Activated CD4-positive, alpha-beta T cell treated with anti-CD3 and anti-CD28 coated beads for 4 hours (primary cell): Measurements from ENCODE around the gene MRPL11.
A peak's percentile ranks its signal among the peaks of the same experiment; 100 is the strongest.

Source experiments
- DNase-seq, 2 donors: peaks; one replicate each; pipeline ENCODE4 v3.0.0-alpha.2; 2020

The MRPL11 gene

DNA sequence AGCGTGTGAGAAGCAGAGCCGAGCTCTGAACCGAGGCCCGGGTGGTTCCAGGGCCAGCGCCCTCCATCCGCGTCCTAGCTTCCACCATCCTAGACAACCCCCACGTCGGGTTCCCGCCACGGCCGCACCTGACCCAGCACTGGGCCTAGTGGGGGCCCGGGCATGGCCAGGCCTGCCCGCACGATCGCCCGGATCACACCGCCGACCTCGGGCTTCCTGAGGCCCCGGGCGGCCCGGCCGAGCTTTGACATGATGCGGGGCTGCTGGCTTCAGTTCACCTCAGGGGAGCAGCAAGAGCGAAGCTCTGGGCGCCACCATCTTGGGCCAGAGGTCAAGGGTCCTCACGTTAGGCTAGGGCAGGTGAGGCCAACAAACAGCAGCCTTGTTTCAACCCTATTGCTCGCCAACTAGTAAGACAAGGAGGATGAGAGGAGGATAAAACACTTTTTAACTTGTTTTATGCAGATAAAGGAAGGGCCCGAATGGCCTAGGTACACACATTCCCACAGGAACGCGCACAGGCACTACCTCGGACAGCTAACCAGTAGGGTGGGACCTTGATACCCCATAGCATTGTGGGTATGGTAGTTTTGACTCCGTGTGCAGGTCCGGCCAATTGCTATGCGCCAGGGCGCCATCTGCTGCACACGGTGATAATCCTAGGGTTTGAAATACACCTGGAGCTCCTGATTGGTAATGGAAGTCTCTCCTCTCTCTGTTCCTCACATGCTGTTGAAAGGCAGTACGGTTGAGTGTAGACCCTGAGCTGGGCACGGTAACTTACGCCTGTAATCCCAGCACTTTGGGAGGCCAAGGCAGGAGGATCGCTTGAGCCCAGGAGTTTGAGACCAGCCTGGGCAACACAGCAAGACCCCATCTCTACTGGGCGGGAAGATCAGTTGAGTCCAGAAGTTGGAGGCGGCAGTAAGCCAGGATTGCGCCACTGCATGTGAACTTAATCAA, at the start of gene MRPL11:
MRPL11 (minus strand) TSS at position 345 of the 963 bp plus-strand sequence; CDS start at position 251, 94 bp downstream.
- peak; percentile 83 to 92 for DNase-seq

DNA sequence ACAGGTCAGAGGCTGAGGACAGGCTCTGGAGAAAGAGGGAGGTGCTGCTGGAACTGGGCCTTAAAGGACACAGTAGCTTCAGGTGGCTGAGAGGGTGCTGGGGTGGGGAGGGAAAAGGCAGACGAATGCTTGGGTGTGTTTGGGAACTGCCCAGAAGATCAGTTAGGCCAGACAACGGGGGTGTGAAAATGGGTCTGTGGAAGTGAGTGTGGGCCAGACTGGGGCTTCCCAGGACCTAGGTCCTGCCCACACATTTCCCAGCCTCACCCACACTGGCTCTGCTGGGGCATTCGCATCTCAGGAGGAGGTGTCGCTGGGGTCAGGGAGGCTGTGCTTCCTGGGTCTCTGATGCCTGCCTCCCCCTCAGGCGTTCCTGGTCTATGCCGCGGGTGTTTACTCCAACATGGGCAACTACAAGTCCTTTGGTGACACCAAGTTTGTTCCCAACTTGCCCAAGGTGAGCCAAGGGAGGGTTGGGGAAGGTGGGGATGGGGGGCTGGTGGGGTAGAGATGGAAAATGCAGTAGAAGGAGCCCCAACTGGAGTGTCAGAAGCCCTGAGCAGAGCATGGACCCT, 46.2 kb upstream of the MRPL11 start:
- no peak for DNase-seq

DNA sequence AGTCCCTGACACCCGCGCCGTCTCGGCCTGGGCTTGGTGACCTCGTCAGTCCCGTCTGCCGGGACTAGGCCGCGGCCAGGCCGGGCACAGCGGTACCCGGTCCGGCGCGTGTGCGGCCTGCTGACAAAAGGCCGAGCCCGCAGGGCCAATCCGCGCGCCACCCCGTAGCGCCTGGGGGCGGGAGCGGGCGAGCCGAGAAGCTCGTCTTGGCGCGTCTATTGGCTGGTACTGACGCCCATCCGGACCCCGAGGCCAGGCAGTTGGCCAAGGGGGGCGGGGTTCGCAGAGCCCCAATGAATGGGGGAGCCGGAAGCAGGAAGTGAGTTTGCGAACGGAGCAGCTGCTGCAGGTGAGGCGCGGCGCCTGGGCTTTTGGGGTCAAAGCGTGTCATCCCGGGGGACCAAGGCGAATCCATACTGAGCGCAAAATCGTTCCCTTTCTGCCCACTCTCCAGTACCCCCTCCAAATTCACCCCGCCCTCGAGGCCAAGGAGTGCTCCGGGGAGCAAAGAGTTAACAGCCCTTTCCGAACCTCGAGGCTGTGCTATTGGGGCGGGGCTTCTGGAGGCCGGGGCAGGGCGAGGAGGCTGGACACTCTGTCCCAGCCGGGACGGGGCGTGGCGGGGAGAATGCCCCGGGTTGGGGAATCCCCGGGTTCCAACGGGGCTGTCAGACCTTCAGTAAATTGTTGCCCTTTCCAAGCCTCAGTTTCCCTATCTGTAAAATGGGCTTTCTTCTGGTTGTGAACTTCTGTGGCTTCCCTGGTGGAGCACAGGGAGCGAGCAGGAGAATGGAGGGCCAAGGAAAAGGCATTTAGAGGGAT, 41.7 kb upstream of the MRPL11 start, which contains the start of gene DPP3:
DPP3 (plus strand) TSS at position 318 of the 822 bp plus-strand sequence. CDS start 1,767 bp downstream, outside the sequence.
- DNase-seq = peak; percentile 92

DNA sequence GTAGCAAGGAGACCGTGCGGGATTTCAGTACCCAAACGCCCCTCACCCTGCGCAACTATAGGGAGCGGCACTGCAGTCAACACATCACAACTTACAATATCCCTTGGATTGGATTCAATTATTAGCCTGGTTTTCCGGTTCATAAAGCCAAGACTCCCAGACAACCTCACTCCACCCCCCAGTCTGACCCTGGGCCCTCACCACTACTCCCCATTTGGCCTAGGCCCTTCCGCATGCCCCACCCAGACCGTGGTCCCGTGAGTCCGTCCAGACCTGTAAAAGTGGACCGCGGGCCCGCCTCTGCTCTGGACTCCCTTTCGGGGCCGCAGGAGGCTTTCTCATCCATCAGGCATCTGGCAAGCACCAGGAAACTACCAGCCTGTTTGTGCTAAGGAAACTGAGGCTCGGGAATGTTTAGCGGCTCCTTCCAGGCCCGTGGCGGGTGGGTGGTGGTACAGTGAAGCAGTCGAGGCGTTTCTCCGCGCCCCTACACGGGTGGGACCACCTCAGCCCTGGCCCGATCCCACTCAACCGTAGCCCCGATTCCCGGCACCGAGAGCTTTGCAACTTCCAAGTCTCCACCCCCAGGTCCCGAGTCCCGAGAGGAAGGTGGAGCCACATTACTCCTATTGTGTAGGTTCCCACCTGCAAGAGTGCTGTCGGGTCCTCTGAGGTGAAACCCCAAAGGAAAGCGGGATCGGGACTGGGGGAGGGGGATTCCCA, 40.9 kb upstream of the MRPL11 start:
- DNase-seq = no peak

DNA sequence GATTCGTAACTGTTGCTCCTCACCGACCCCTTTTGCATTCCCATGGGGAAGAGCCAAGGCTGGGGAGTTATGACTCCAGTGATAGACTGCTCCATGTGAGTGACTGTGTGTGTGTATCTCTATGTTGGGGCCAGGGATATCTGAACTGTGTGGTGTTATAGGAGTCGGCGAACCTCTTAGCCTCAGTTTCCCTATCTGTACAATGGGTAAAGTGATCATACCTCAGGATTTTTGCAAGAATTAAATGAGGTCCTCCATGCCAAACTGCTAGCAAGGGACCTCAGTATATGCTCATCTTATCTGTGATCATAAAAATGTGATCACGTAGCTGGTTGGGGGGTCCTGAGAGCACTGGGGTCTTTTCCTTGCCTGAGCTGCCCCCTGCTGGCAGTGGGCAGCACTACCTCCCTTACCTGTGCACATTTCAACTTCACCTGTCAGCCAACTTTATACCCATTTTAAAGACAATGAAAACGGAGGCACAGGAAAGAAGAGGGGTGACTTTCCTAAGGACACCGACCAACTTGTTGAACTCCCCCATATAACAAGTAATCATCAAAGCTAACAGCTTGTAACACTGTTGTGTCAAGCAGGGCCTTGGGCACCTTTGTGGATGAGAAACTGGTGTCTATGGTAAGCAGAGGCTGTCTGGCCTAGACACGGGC, 40.2 kb upstream of the MRPL11 start:
- peak; percentile 17 to 29 for DNase-seq

DNA sequence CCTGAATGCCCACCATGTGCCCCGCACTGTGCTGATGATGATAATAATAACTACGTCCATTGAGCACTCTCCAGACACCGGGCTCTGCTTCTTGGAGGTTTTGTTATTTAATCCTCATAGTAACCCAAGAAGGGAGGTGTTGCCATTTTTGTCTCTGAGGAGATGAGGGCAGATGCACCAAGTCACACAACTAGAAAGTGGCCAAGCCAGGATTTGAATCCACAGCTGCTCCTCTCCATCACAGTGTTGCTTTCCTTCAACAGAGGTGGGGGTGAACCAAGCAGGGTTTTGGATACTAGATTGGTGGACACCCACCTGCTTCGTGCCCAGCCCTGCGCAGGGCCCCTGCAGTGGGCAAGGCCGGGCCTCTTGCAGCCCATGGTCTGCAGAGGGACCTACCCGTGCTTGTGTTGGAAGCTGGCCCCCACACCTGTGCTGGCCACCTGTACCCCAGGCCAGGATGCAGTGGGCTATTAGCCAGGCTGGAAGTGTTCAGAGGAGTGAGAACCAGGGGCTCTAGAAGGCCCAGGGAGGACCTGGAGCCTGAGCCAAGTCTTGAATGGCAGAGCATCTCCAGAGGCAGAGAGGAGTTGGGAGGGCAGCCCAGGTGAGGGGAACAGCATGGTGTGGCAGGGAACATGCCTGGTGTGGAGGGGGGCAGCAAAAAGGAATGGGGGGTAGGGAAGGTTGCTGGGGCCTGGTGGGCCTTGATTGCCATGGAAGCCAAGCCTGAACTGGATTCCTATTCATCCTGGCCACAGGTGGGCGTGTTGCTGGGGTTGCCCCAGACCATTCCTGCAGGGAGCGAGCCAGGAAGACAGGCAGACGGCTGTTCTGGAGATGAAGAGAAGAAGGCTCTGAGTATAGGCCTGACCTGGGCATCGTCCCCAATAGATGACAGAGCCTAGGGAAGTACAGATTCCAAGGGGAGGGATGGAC, 38.9 kb upstream of the MRPL11 start:
- no peak for DNase-seq

DNA sequence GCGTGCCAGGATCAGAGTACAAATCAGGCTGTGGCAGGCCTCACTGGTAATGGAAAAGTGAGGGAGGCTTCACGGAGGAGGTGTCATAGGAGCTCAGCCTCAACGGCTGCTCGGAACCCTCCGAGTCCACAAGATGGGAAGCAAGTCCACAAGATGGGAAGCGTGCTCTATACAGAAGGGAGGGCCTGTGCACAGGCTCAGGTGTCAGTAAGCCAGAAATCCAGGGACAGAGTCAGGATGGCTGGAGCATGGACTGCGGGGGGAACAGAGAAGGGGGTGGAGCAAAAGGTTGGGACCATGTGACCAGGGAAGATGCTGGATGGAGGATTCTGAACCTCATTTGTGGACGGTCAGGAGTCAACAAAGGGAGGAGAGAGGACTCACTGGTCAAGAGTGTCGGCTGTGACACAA, 38.2 kb upstream of the MRPL11 start:
- no peak for DNase-seq

DNA sequence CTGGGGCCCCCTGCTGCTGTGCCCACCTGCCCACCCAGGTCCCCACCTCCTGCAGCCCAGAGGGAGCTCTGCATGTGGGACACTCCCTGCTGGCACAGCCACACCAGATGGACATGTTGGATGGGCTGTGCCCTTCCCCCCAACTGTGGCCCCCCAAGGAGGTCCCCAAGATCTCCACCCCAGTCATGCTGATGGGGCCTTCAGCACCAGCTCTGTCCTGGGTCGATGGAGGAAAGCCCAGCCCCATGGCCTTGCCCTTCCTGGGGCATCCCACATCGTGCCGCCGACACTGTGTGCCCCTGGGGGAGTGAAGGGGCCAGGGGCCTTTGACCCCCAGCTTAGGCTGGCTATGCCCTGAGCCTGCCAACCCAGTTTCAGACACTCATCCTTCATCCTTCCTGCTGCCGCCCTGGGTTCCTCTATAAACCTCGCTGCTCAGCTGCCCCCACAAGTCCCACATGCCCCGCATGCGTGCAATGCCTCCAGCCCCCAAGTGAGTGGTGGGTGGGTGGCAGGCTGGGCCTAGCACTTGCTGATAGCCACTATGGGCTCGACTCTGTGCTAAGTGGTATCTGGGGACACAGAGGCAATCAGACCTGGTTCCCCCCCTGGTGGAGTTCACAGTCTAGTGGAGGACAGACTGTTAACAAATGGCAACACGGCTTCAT, 37.7 kb upstream of the MRPL11 start:
- no peak for DNase-seq

DNA sequence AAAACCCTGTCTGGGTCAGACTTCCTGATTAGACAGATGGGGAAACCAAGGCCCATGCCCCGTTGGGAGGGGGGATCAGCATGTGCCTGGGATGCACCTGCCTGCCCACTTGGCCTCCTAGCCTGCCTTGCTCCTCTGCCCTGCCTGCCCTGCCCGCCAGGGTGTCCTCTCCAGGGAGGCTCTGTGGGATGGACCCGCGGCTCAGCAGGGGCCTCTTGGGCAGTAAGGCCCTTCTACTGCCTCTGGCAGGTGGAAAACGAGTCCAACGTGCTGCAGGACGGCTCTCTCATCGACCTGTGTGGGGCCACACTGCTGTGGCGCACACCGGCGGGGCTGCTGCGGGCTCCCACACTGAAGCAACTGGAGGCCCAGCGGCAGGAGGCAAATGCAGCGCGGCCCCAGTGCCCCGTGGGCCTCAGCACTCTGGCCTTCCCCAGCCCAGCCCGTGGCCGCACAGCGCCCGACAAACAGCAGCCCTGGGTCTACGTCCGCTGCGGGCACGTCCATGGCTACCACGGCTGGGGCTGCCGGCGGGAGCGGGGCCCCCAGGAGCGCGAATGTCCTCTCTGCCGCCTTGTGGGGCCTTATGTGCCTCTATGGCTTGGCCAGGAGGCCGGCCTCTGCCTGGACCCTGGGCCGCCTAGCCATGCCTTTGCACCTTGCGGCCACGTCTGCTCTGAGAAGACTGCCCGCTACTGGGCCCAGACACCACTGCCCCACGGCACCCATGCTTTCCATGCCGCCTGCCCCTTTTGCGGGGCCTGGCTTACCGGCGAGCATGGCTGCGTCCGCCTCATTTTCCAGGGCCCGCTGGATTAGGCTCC, 36.9 kb upstream of the MRPL11 start:
- no peak for DNase-seq

DNA sequence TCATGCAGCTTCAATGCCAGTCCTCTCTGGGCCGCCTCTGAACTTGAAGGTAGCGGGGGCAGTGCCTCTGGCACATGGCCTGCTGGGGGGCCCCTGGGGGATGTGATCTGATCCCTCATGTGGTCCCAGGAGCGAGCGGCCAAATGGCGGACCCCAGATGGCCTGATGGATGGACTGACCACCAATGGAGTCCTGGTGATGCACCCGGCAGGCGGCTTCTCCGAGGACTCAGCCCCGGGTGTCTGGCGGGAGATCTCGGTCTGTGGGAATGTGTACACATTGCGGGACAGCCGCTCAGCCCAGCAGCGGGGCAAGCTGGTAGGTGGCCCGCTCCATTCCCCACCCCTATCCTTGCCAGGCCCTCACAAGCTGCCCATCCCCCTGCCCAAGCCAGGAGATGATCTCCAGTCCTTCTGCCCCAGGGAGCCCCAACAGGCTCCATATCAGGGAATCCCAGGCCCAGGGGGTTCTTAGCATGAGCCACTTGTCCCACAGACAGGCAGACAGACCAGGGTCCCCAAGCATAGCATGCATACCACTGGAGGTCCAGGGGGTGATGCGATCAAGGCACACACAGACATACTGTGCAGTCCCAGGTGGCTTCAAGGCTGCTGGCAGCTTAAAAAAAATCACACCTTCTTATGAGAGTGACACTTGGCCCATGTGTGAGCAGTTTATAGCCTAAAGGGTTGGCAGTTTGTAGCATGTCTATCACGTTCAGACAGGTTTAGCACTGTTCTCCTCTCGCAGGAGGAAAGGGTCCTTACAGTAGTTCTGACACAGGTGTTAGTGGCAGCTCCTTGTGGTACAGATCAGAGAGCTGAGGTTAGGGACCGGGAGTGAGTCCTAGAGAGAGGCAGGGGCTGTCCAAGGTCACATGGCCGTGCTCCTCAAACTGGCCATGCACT, 35.2 kb upstream of the MRPL11 start:
- no peak for DNase-seq

DNA sequence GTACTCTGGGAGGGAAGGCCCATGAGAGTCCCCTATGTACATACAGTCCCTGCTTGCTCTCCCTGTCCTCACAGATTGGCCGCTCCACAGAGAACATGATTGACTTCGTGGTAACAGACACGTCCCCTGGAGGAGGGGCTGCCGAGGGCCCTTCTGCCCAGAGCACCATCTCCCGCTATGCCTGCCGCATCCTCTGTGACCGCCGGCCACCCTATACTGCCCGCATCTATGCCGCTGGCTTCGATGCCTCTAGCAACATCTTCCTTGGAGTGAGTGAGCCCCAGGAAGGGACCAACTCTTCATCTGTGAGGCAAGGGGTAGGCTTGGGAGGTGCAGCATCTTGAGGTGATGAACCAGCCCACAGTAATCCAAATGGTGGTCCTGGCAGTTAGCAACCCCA, 34.5 kb upstream of the MRPL11 start:
- no peak for DNase-seq

DNA sequence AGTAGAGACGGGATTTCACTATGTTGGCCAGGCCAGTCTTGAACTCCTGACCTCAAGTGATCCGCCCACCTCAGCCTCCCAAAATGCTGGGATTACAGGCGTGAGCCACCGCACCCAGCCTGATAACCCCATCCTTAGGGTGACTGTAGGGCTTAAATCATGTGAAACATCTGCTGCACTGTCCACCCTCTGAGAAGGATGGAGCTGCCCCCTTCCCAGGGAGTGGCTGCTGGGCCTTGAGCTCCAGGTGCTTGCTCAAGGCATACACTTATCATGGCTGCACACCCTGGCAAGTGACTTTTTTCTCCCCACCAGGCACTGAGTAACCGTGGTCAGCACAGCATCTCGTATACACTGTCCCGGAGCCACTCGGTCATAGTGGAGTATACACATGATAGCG, 33.4 kb upstream of the MRPL11 start:
- DNase-seq = no peak

DNA sequence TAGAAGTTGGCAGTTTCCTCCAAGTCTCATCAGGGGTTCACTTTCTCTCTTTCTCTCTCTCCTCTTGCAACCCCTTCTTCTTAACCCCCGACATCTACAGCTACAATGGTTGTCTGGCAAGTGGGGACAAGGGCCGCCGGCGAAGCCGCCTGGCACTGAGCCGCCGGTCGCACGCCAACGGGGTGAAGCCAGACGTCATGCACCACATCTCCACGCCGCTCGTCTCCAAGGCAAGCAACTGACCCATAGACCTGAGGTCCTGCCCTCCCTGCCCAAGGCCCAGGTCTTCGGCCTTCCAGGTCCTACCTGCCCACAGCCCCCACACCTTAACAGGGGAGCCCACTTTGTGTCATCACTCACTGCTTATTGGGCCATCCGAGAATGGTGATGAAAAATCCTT, 32.5 kb upstream of the MRPL11 start:
- DNase-seq = no peak

DNA sequence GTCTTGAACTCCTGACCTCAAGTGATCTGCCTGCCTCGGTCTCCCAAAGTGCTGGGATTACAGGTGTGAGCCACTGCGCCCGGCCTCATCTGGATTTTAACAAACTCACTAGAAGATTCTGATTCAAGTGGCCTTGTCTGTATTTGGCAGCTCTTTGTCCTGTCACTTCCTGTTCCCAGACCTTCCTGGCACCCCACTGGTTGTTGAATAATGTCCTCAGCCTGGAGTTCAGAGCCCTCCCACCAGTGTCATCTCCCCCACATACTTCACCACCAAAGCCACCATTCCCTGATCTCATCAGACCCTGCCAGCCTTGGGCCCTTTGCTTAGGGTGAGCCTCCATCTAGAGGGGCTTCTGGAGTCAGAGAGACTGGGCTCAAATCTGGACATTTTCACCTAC, 31.4 kb upstream of the MRPL11 start:
- DNase-seq = no peak

DNA sequence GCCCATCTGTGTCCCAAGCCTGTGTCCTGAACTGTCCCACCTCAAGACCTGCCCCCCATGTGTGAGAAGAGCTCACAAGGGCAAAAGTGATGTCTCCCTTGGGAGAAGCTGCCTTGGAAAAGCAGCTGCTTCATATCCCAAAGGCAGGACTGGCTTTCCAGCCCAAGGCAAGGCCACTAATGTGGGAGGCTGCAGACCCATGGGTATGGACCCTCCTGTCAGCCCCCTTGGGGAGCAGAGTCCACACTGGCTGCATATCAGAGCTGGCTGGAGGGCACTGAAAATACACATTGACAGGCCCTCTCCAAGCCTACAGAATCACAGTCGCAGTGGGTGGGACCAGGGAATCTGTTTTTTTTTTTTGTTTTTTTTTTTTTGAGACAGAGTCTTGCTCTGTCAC, 30.8 kb upstream of the MRPL11 start:
- no peak for DNase-seq

DNA sequence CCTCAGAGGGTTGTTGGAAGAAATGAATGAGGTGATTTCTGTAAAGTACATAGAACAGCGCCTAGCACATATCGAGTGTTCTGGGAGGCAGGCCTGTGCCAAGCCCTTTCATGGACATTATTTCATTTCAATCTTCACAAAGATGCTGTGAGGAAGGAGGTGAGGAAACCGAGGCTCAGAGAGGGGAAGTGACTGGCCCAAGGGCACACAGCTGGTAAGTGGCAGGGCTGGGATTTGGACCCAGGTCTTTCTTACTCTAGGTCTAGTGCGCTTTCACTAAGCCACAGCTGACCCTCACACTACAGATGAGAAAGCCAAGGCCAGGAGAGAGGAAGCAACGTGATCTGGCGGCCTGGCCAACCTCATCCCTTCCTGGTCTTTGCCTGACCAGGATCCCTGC, 30.0 kb upstream of the MRPL11 start:
- DNase-seq = no peak

DNA sequence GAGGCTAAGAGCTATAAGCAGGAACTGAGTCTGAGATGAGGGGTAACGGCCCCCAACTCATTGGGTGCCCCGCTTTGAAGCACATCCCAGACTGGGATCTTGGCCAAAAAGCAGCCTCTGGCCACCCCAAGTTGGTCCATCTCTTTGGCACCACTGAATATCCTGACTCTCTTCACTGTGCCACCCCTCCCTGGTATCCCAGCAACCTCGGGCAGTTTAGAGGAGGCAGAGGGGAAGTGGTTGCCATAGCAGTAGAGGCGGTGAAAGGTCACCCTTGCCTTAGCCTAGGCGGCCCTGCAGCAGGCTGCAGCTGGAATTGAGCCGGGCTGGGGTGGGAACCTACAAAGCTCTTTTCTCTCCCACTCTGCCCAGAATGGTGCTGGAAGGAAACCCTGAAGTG, 29.1 kb upstream of the MRPL11 start:
- no peak for DNase-seq

DNA sequence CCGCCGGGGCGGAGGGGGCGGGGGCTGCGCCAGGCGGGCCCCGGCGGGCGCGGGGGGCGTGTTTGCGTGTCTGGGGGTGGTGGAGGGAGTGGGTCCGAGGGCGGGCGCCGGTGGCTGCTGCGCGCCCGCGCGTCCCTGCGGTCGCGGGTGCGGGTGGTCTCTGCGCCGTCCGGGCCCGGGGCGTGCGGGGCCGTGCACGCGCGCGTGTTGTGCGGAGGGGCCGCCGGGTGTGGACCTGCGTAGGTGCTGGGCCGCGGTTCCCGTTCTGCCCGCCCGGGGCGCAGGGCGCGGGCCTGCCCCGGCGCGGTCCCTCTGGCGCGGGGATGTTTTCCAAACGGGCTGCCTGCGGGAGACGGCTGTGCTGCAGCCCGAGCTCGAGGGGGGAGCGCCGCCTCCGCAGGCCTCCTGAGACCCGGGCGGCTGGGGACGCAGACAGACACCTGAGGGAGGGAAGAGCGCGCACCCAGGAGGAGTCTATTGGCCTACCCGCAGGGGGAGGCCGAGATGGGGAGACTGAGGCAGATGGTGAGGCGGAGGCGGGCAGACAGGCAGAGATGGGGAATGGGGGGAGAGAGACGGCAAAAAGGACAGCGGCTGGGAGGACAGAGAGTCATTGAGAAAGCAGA, 28.5 kb upstream of the MRPL11 start:
- no peak for DNase-seq
